ENCODE measurements around the gene RBFOX2.

Gene RBFOX2

DNA sequence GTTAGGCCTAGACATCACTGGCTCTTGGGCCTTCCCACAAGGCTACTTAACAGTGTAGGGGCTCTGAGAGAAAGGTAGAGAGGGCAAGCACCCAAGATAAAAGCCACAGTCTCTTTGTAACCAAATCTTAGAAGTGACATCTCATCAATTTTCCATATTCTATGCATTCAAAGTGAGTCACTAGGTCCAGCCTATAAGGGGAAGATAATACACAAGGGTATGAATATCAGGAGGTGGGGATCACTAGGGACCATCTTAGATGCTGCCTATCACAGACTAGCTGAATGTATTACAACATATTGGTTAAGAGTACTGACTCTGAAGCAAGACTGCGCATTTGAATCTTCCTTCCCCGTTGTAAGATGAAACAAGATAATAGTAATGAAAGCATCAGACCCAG lies 144.1 kb downstream of the RBFOX2 start:
- TF ChIP-seq, protein P1, sequence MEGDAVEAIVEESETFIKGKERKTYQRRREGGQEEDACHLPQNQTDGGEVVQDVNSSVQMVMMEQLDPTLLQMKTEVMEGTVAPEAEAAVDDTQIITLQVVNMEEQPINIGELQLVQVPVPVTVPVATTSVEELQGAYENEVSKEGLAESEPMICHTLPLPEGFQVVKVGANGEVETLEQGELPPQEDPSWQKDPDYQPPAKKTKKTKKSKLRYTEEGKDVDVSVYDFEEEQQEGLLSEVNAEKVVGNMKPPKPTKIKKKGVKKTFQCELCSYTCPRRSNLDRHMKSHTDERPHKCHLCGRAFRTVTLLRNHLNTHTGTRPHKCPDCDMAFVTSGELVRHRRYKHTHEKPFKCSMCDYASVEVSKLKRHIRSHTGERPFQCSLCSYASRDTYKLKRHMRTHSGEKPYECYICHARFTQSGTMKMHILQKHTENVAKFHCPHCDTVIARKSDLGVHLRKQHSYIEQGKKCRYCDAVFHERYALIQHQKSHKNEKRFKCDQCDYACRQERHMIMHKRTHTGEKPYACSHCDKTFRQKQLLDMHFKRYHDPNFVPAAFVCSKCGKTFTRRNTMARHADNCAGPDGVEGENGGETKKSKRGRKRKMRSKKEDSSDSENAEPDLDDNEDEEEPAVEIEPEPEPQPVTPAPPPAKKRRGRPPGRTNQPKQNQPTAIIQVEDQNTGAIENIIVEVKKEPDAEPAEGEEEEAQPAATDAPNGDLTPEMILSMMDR (IDR thresholded peaks at IDR 0.05; ENCODE audit: insufficient read depth, low read depth, low read length, missing control alignments) = no peak
- no peak for DNase-seq (ENCODE audit: low read depth)
- H3K4me3 ChIP-seq (ENCODE audit: low read depth, low read length) = no peak overlapping the region

DNA sequence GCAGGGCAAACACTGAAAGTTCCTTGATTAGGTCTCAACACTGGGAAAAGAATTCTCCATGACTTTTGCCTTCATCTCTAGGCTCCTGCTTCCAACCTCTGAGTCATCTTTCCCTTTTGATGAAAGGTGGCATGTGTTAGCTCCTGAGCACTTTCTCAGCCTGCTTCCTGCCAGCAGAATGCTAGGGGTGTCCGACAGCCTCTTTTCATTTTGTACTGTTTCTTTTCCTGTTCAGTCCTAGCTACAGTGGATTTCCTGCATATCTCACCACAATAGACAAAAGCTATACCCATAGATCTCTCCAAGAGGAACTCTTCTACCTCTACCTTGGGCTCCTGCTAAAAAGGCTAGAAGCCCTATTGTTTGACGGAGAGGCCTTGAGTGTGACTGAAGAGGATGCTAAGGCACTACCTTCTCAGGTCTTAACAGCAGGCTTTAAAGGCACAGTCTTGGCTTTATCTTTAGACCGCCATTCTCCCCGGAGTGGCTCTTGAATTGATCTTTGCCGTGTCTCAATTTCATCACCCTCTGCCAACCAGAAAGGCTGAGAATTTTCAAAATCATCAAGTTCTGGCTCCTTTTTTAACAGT lies 145.5 kb downstream of the RBFOX2 start:
- peak; percentile 17 for DNase-seq (ENCODE audit: low read depth)
- TF ChIP-seq, protein P1 (IDR thresholded peaks at IDR 0.05; ENCODE audit: insufficient read depth, low read depth, low read length, missing control alignments) = no peak
- no peak overlapping the region for H3K4me3 ChIP-seq (ENCODE audit: low read depth, low read length)

DNA sequence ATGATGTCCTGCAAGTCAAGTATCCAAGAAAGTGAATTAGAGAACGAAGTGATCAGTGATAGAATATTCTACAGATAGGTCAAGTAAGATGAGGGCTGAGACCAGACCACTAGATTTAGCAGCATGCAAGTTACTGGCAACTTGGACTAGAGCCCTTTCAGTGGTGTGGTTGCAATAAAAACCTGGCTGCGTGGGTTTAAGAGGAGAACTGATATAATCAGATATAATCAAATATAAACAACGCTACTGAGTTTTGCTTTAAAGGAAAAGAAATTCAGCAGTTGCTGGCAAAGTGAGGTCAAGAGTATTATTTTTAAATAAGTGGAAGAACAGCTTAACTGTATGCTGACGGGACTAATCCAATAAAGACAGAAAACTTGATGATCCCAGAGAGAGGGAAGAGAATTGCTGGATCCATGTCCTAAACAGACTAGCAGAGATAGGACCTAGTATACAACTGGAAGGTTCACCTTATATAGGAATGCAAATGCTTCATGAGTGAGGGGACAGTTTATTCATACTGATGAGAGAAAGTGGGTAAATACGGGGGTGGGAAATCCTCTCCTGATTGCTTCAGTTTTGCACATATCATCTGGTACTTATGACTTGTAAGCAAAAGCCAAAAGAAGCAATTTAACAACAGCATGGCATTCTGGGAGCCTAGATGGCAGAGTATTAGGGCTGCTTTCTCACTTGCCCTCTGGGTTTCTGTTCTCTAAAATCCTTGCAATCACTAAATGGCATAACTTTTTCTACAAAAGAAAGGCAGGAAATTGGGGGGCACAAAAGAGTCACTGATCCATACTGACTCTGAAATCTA lies 146.2 kb downstream of the RBFOX2 start:
- no peak for DNase-seq (ENCODE audit: low read depth)
- no peak overlapping the region for H3K4me3 ChIP-seq (ENCODE audit: low read depth, low read length)
- TF ChIP-seq, protein P1 (IDR thresholded peaks at IDR 0.05; ENCODE audit: insufficient read depth, low read depth, low read length, missing control alignments) = no peak

DNA sequence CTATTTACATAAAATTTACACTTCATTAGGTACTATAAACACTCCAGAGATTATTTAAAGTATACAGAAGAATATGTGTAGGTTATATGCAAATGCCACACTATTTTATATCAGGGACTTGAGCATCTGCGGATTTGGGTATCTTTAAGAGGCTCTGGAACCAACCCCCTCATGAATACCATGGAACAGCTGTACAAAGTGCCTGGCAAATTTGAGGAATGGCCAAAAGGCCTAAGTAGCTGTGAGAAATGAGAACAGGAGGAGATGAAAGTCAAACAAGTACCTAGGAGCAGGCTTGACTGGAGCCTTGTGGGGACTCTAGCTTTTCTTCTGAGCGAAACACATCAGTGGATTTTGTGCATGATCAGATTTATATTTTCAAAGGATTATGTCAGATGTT lies 149.3 kb downstream of the RBFOX2 start:
- DNase-seq (ENCODE audit: low read depth) = no peak
- TF ChIP-seq, protein P1 (IDR thresholded peaks at IDR 0.05; ENCODE audit: insufficient read depth, low read depth, low read length, missing control alignments) = no peak
- no peak overlapping the region for H3K4me3 ChIP-seq (ENCODE audit: low read depth, low read length)

DNA sequence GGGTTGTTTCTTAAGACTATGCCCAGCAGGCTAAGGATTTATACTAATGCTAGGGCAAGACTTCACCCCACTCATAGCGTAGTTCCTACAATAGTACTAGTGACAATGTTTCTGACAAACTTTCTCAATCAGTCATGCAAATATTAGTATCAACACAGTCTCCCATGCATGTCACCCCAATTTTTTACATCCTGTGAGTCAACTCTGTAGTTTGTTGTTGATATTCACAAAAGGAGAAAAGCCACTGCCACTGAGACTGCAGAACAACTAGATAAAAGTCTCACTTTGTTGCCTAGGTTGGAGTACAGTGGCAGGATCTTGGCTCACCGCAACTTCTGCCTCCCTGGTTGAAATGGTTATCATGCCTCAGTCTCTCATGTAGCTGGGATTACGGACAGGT lies 155.2 kb downstream of the RBFOX2 start:
- TF ChIP-seq, protein P1 (IDR thresholded peaks at IDR 0.05; ENCODE audit: insufficient read depth, low read depth, low read length, missing control alignments) = no peak
- peak; percentile 79 for DNase-seq (ENCODE audit: low read depth)
- no peak overlapping the region for H3K4me3 ChIP-seq (ENCODE audit: low read depth, low read length)

DNA sequence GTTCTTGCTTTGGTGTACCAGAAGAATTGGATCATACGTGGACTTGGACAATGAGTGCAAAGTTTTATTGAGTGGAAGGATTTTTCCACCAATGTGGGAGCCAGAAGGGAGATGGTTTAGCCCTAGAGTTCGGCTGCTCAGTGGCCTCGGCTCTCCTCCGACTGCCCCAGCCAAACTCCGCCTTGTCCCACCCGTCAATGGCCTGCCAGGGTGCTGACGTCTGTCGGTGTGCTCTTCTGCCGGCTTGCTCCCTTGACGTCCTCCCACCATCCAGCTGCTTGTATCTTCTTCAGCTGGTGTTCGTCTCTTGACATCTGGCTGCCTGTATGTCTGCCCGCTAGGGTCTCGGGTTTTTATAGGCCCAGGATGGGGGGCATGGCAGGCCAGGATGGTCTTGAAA lies 156.2 kb downstream of the RBFOX2 start:
- no peak for DNase-seq (ENCODE audit: low read depth)
- TF ChIP-seq, protein P1 (IDR thresholded peaks at IDR 0.05; ENCODE audit: insufficient read depth, low read depth, low read length, missing control alignments) = no peak
- H3K4me3 ChIP-seq (ENCODE audit: low read depth, low read length) = no peak overlapping the region
